Fibroblast of lung (primary cell): ENCODE measurements around the gene NCR1. TPM values are rescaled to one million over a fixed set of nuclear protein-coding genes. Genes with fewer than 3 reads are reported as not detected.

Experiments
- DNase-seq, 2 donors: peaks; one replicate each; pipeline versions ENCODE4 v3.0.0 to v3.0.0-alpha.2; 2010; ENCODE audit warnings: low read depth in 2 of 2
- H2AFZ ChIP-seq: 2 replicates; pipeline ENCODE4 v1.5.1; 2012; ENCODE audit warnings: low read length, control low read depth, inconsistent platforms
- H3K27ac ChIP-seq: 2 replicates; pipeline ENCODE4 v1.5.1; 2011; ENCODE audit warnings: low read length, control low read depth; ENCODE audit not compliant: insufficient read depth
- H3K27me3 ChIP-seq: 2 replicates; pipeline ENCODE4 v1.5.1; 2011; ENCODE audit warnings: mild to moderate bottlenecking, low read length; ENCODE audit not compliant: control insufficient read depth, insufficient read depth
- H3K36me3 ChIP-seq: 2 replicates; pipeline ENCODE4 v1.5.1; 2011; ENCODE audit warnings: low read length; ENCODE audit not compliant: control insufficient read depth, insufficient read depth
- H3K4me1 ChIP-seq: 2 replicates; pipeline ENCODE4 v1.5.1; 2011; ENCODE audit warnings: low read length; ENCODE audit not compliant: control insufficient read depth, insufficient read depth; ENCODE audit errors: extremely low read depth
- H3K4me2 ChIP-seq: 2 replicates; pipeline ENCODE4 v1.5.1; 2011; ENCODE audit warnings: low read length, control low read depth; ENCODE audit not compliant: insufficient read depth; ENCODE audit errors: extremely low read depth
- H3K4me3 ChIP-seq, 4 experiments: fragments of 200-600 bp in 1 of 4; sonication (generic) in 1 of 4; replicated peaks in 1 of 4; 2 replicates each; pipeline ENCODE4 v1.5.1; 2011 to 2016; ENCODE audit warnings: low read length in 4 of 4, low read depth in 3 of 4, mild to moderate bottlenecking in 3 of 4, control low read depth in 2 of 4, inconsistent platforms in 1 of 4, mixed read lengths in 1 of 4; ENCODE audit not compliant: insufficient read depth in 1 of 4; ENCODE audit errors: control extremely low read depth in 1 of 4
- H3K79me2 ChIP-seq: 2 replicates; pipeline ENCODE4 v1.5.1; 2012; ENCODE audit warnings: mild to moderate bottlenecking, low read length, inconsistent platforms; ENCODE audit not compliant: control insufficient read depth, insufficient read depth
- H3K9ac ChIP-seq: 2 replicates; pipeline ENCODE4 v1.5.1; 2011; ENCODE audit warnings: mild to moderate bottlenecking, low read length, control low read depth; ENCODE audit not compliant: insufficient read depth
- H3K9me3 ChIP-seq: 2 replicates; pipeline ENCODE4 v1.5.1; 2012; ENCODE audit warnings: low read depth, low read length; ENCODE audit not compliant: control insufficient read depth, insufficient read depth
- H4K20me1 ChIP-seq: 2 replicates; pipeline ENCODE4 v1.5.1; 2011; ENCODE audit warnings: low read length; ENCODE audit not compliant: control insufficient read depth, insufficient read depth; ENCODE audit errors: extremely low read depth
- CTCF ChIP-seq, 2 donors: IDR thresholded peaks in 1 of 2; conservative IDR thresholded peaks in 1 of 2; 1 replicate in 1 of 2; 2 replicates in 1 of 2; pipeline ENCODE4 v1.5.1; 2011 to 2012; ENCODE audit warnings: low read length in 2 of 2, control low read depth in 1 of 2, inconsistent platforms in 1 of 2, low read depth in 1 of 2, mild to moderate bottlenecking in 1 of 2
- EZH2 ChIP-seq: IDR thresholded peaks from 2 replicates; pipeline ENCODE4 v1.5.1; 2012; ENCODE audit warnings: low read length, control low read depth, mild to moderate bottlenecking; ENCODE audit errors: missing control alignments
- polyA plus RNA-seq, 2 donors: library from polyadenylated mRNA; depleted of rRNA in 1 of 2; stranded (reverse) in 1 of 2; unstranded in 1 of 2; fragments of >200 nt; gene quantifications; 2 replicates each; pipeline ENCODE4 v1.2.1, GENCODE V29; 2011 to 2012; ENCODE audit warnings: missing spikeins in 1 of 2
- total RNA-seq: library from RNA; depleted of rRNA; stranded (reverse); fragments of >200 nt; gene quantifications from 2 replicates; pipeline ENCODE4 v1.2.1, GENCODE V29; 2014

The NCR1 gene
- total and polyA plus RNA-seq, 2 donors (not counting 1 experiment from before 2014, with no cell fraction given), result not detected

DNA sequence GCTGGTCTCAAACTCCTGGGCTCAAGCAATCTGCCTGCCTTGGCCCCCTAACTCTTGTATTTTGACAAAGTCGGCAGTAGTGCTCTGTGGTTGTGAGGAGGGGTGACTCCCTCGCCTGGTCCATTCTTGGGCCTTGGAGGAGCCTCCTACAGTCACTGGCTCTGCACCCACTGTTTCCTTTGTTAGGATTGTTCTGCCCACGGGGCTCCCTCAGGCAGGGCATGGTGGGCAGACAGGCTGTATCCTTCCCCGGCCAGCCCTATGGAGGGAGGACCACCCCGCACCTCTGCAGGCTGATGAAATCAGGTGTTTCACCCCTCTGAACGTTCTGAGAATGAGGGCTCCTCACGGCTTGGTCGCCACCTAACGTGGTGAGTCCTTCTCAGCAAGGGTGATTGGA, 22.7 kb upstream of the NCR1 start:
- DNase-seq, result no peak
- Histone ChIP-seq H3K9me3 (no peaks in the 10 kb centered on the region), H3K4me1 (no peaks in the 10 kb centered on the region), H3K4me2 (no peak overlapping the region), H3K27me3 (no peaks in the 10 kb centered on the region), H3K79me2 (no peaks in the 10 kb centered on the region), H3K9ac (no peak overlapping the region), H4K20me1 (no peaks in the 10 kb centered on the region), H2AFZ (no peak overlapping the region), H3K4me3 (no peak overlapping the region), H3K27ac (no peak overlapping the region), H3K36me3 (no peaks in the 10 kb centered on the region)
- TF ChIP-seq CTCF (conservative IDR thresholded peaks at IDR 0.05 in 1 of 2, IDR thresholded peaks at IDR 0.05 in 1 of 2; ENCODE audit: low read depth in 1 of 2, low read length in 2 of 2), result no peak
- TF ChIP-seq EZH2, result no peak

GRCh38 chr19:54888239-54888638, 17.7 kb upstream of the NCR1 start:
- no peak for TF ChIP-seq EZH2
- no peak for TF ChIP-seq CTCF (conservative IDR thresholded peaks at IDR 0.05 in 1 of 2, IDR thresholded peaks at IDR 0.05 in 1 of 2; ENCODE audit: low read depth in 1 of 2, low read length in 2 of 2)
- H3K27ac ChIP-seq, result no peak overlapping the region
- H3K4me2 ChIP-seq, result no peak overlapping the region
- no peak overlapping the region for H3K9ac ChIP-seq
- H3K4me1 ChIP-seq, result no peaks in the 10 kb centered on the region
- H3K4me3 ChIP-seq, result no peak overlapping the region
- H3K36me3 ChIP-seq, result no peaks in the 10 kb centered on the region
- H3K9me3 ChIP-seq, result no peaks in the 10 kb centered on the region
- no peaks in the 10 kb centered on the region for H3K27me3 ChIP-seq
- no peak overlapping the region for H2AFZ ChIP-seq
- H3K79me2 ChIP-seq, result no peaks in the 10 kb centered on the region
- DNase-seq, result no peak
- no peaks in the 10 kb centered on the region for H4K20me1 ChIP-seq

DNA sequence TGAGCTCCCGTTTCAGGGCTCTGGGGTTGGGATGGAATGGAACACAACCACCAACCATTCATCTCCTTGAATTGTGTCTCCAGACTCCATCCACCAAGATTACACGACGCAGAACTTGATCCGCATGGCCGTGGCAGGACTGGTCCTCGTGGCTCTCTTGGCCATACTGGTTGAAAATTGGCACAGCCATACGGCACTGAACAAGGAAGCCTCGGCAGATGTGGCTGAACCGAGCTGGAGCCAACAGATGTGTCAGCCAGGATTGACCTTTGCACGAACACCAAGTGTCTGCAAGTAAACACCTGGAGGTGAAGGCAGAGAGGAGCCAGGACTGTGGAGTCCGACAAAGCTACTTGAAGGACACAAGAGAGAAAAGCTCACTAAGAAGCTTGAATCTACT, 16.4 kb upstream of the NCR1 start:
- no peaks in the 10 kb centered on the region for H3K9me3 ChIP-seq
- H3K4me1 ChIP-seq, result no peaks in the 10 kb centered on the region
- H3K9ac ChIP-seq, result no peak overlapping the region
- no peaks in the 10 kb centered on the region for H3K36me3 ChIP-seq
- no peak for TF ChIP-seq EZH2
- no peak for TF ChIP-seq CTCF (conservative IDR thresholded peaks at IDR 0.05 in 1 of 2, IDR thresholded peaks at IDR 0.05 in 1 of 2; ENCODE audit: low read depth in 1 of 2, low read length in 2 of 2)
- H2AFZ ChIP-seq, result no peak overlapping the region
- H3K27me3 ChIP-seq, result no peaks in the 10 kb centered on the region
- no peak overlapping the region for H3K27ac ChIP-seq
- H3K4me3 ChIP-seq, result no peak overlapping the region
- no peak for DNase-seq
- H3K79me2 ChIP-seq, result no peaks in the 10 kb centered on the region
- H4K20me1 ChIP-seq, result no peaks in the 10 kb centered on the region
- H3K4me2 ChIP-seq, result no peak overlapping the region
